ENCODE data around the gene WWOX. TPM values are rescaled to one million over a fixed set of nuclear protein-coding genes. Genes with fewer than 3 reads are reported as not detected.

Gene WWOX
- total and polyA plus RNA-seq, 2 of the 4 experiments (the other 2 are of a cell fraction): 2.7 to 5.4 TPM

DNA sequence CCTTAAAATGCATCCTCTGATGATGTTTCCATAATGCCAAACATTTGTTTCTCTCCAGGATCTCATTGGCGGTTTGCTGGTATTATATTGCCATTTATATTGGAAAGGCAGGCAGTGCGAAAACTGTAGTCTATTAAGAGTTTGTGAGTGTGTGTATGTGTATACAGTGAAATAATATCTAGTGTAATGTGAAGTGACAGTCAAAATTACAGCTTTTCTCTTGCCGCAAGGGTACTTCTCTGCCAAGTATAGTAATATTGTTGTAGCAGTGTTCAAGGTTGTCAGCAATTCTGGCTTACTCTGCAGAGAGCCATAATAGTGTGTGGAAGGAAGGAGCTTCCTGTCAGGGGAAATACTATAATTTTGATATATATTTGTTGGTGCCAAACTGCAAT lies 178.6 kb downstream of the WWOX start:
- ATAC-seq (ENCODE audit: low read depth) (no peak), DNase-seq (no peak)
- Histone ChIP-seq H3K9me3 (ENCODE audit: control insufficient read depth, insufficient read depth, low read length) (peaks cover 3% of the 10 kb centered on the region), H4K91ac (ENCODE audit: insufficient read depth, low read depth, low read length) (no peak overlapping the region), H2BK15ac (ENCODE audit: low read depth, low read length) (no peak overlapping the region), H3K4ac (ENCODE audit: low read depth, low read length) (no peak overlapping the region), H2BK120ac (ENCODE audit: low read depth, low read length) (no peak overlapping the region), H3K4me1 (ENCODE audit: control insufficient read depth, insufficient read depth, low read length) (no peaks in the 10 kb centered on the region), H3K4me3 (ENCODE audit: insufficient read depth, low read depth, low read length) (no peak overlapping the region), H3K14ac (replicated peaks; ENCODE audit: low read depth, low read length) (no peak overlapping the region), H4K20me1 (ENCODE audit: insufficient read depth, low read length) (no peaks in the 10 kb centered on the region), H3K79me1 (ENCODE audit: low read depth in 1 of 2, low read length in 2 of 2) (no peaks in the 10 kb centered on the region), H2BK5ac (ENCODE audit: low read depth, low read length, poor library complexity, severe bottlenecking) (no peak overlapping the region), H4K5ac (ENCODE audit: low read depth, low read length) (no peak overlapping the region), H2BK20ac (ENCODE audit: low read depth, low read length) (no peak overlapping the region), H3K23ac (ENCODE audit: low read depth, low read length) (no peak overlapping the region), H3K36me3 (ENCODE audit: control insufficient read depth, insufficient read depth, low read length) (no peaks in the 10 kb centered on the region), H4K8ac (ENCODE audit: low read depth in 2 of 2, low read length in 2 of 2) (no peak overlapping the region), H2AFZ (replicated peaks; ENCODE audit: low read length, poor library complexity) (no peak overlapping the region), H3K27me3 (ENCODE audit: control insufficient read depth, insufficient read depth, low read length) (no peaks in the 10 kb centered on the region; the same call in 1 of the 2 replicates), H3K27ac (ENCODE audit: insufficient read depth, low read length) (no peak overlapping the region), H3K9ac (ENCODE audit: low read depth, low read length) (no peak overlapping the region), H3K18ac (ENCODE audit: low read depth, low read length) (no peak overlapping the region), H3K9me1 (ENCODE audit: insufficient read depth, low read length) (no peaks in the 10 kb centered on the region), H2AK9ac (replicated peaks; ENCODE audit: low read depth, low read length, poor library complexity) (no peak overlapping the region), H2AK5ac (ENCODE audit: low read depth, low read length) (no peak overlapping the region), H3K56ac (ENCODE audit: extremely low read depth, insufficient read depth, low read length) (no peak overlapping the region), H3K4me2 (ENCODE audit: low read depth, low read length) (no peak overlapping the region)
- TF ChIP-seq, protein P1, sequence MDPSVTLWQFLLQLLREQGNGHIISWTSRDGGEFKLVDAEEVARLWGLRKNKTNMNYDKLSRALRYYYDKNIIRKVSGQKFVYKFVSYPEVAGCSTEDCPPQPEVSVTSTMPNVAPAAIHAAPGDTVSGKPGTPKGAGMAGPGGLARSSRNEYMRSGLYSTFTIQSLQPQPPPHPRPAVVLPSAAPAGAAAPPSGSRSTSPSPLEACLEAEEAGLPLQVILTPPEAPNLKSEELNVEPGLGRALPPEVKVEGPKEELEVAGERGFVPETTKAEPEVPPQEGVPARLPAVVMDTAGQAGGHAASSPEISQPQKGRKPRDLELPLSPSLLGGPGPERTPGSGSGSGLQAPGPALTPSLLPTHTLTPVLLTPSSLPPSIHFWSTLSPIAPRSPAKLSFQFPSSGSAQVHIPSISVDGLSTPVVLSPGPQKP (IDR thresholded peaks at IDR 0.05; ENCODE audit: borderline replicate concordance, low read depth, low read length): no peak
- no peak for TF ChIP-seq CHD1 (IDR thresholded peaks at IDR 0.05; ENCODE audit: low read depth, low read length)
- no peak for TF ChIP-seq CEBPB (IDR thresholded peaks at IDR 0.05; ENCODE audit: low read depth, low read length)
- no peak for TF ChIP-seq NFE2L2 (IDR thresholded peaks at IDR 0.05; ENCODE audit: low read depth, low read length)
- no peak for TF ChIP-seq SMC3 (IDR thresholded peaks at IDR 0.05; ENCODE audit: low read depth, low read length)
- TF ChIP-seq, protein P2, sequence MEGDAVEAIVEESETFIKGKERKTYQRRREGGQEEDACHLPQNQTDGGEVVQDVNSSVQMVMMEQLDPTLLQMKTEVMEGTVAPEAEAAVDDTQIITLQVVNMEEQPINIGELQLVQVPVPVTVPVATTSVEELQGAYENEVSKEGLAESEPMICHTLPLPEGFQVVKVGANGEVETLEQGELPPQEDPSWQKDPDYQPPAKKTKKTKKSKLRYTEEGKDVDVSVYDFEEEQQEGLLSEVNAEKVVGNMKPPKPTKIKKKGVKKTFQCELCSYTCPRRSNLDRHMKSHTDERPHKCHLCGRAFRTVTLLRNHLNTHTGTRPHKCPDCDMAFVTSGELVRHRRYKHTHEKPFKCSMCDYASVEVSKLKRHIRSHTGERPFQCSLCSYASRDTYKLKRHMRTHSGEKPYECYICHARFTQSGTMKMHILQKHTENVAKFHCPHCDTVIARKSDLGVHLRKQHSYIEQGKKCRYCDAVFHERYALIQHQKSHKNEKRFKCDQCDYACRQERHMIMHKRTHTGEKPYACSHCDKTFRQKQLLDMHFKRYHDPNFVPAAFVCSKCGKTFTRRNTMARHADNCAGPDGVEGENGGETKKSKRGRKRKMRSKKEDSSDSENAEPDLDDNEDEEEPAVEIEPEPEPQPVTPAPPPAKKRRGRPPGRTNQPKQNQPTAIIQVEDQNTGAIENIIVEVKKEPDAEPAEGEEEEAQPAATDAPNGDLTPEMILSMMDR (conservative IDR thresholded peaks at IDR 0.05; ENCODE audit: low read depth, low read length): no peak
- TF ChIP-seq, protein P3, sequence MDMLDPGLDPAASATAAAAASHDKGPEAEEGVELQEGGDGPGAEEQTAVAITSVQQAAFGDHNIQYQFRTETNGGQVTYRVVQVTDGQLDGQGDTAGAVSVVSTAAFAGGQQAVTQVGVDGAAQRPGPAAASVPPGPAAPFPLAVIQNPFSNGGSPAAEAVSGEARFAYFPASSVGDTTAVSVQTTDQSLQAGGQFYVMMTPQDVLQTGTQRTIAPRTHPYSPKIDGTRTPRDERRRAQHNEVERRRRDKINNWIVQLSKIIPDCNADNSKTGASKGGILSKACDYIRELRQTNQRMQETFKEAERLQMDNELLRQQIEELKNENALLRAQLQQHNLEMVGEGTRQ (IDR thresholded peaks at IDR 0.05; ENCODE audit: low read depth, low read length): no peak
- no peak for TF ChIP-seq POLR2A (IDR thresholded peaks at IDR 0.05; ENCODE audit: low read depth, low read length)
- TF ChIP-seq RFX5 (IDR thresholded peaks at IDR 0.05; ENCODE audit: low read depth, low read length): no peak
- no peak for TF ChIP-seq RAD21 (IDR thresholded peaks at IDR 0.05; ENCODE audit: low read length)
- no peak for TF ChIP-seq FOS (IDR thresholded peaks at IDR 0.05; ENCODE audit: low read depth, low read length)
- TF ChIP-seq MAZ (IDR thresholded peaks at IDR 0.05; ENCODE audit: borderline replicate concordance, low read depth, low read length): no peak
- TF ChIP-seq MAFK (IDR thresholded peaks at IDR 0.05; ENCODE audit: low read depth, low read length): no peak
- no peak for TF ChIP-seq RCOR1 (IDR thresholded peaks at IDR 0.05; ENCODE audit: insufficient replicate concordance, low read length)
- no peak for TF ChIP-seq MXI1 (IDR thresholded peaks at IDR 0.05; ENCODE audit: borderline replicate concordance, low read depth, low read length)
- TF ChIP-seq BHLHE40 (IDR thresholded peaks at IDR 0.05; ENCODE audit: low read depth, low read length): no peak
- dilution Hi-C loops (cut with HindIII; ENCODE audit: low sequenced_read_pairs, unreplicated experiment) (no loop called here), in situ Hi-C loops (cut with MboI; ENCODE audit: low sequenced_read_pairs) (no loop called here), intact Hi-C loops (cut with micrococcal nuclease) (no loop called here)
- no TSS peak for BruUV-seq (replicated peaks)
- POLR2A ChIA-PET (ENCODE audit: unreplicated experiment): no interaction called here
- CTCF ChIA-PET: no interaction called here
- 71% methylated on average over 1 of the region's 3 CpGs; no CpG with 5 or more reads in 1 of the 2 experiments for WGBS, 2 experiments (ENCODE audit: extremely low coverage in 2 of 2, insufficient read length in 1 of 2)
